ENCODE measurements around the gene ARHGAP4. TPM values are rescaled to one million over a fixed set of nuclear protein-coding genes. Genes with fewer than 3 reads are reported as not detected.

ARHGAP4 gene
- total RNA-seq, 1 experiment from 2014 or later, result 47.0 TPM

GRCh38 chrX:153926552-153926857 is 441 bp upstream of the ARHGAP4 start:
- no peak for DNase-seq
- H3K79me2 ChIP-seq (ENCODE audit: low read depth), result no peaks in the 10 kb centered on the region
- H3K36me3 ChIP-seq (ENCODE audit: low read depth), result no peaks in the 10 kb centered on the region
- no peaks in the 10 kb centered on the region for H3K27me3 ChIP-seq (ENCODE audit: insufficient read depth, low read depth)
- no peaks in the 10 kb centered on the region for H3K9me3 ChIP-seq (ENCODE audit: insufficient read depth, low read depth)
- TF ChIP-seq EZH2 (IDR thresholded peaks at IDR 0.05; ENCODE audit: low read depth), result no peak
- no peak for TF ChIP-seq CTCF (conservative IDR thresholded peaks at IDR 0.05)
- no peak overlapping the region for H2AFZ ChIP-seq
- BruUV-seq (replicated peaks), result no TSS peak
- CTCF ChIA-PET, result interaction anchor here (0.9 kb wide), 1 partner anchor 15 kb away, joined by 6 read pairs; no protein-coding TSS in a partner anchor
- POLR2A ChIA-PET (ENCODE audit: unreplicated experiment), result interaction anchor here (0.6 to 0.7 kb wide), 2 partner anchors 9 to 133 kb away, joined by 4 to 5 read pairs; no protein-coding TSS in a partner anchor
- intact Hi-C loops (cut with micrococcal nuclease; ENCODE audit: unreplicated experiment), result no loop called here
- peak overlapping the region; percentile 98 for H3K4me2 ChIP-seq
- H3F3A ChIP-seq (ENCODE audit: insufficient read depth, low read depth), result peaks cover 18% of the 10 kb centered on the region; the same call in 1 of the 2 replicates
- H4K20me1 ChIP-seq (ENCODE audit: insufficient read depth), result no peaks in the 10 kb centered on the region
- H3K4me3 ChIP-seq, result peak overlapping the region; percentile 86; the same call in 1 of the 2 replicates
- H3K4me1 ChIP-seq (replicated peaks; ENCODE audit: insufficient read depth), result peaks cover 17% of the 10 kb centered on the region; the same call in 1 of the 2 replicates
- no peaks in the 10 kb centered on the region for H3K9me2 ChIP-seq (ENCODE audit: insufficient read depth)
- H3K27ac ChIP-seq, result 0 out of 2 replicates have a peak overlapping the region, but pooled peaks have one; percentile 86

- H3K4me1 ChIP-seq (replicated peaks; ENCODE audit: insufficient read depth), result peaks cover 17% of the 10 kb centered on the region; the same call in 1 of the 2 replicates
- no peaks in the 10 kb centered on the region for H3K36me3 ChIP-seq (ENCODE audit: low read depth)
- H3K27ac ChIP-seq, result no peak overlapping the region
- no peaks in the 10 kb centered on the region for H3K79me2 ChIP-seq (ENCODE audit: low read depth)
- ChIA-PET POLR2A (ENCODE audit: unreplicated experiment) (interaction anchor here (0.5 kb wide), 1 partner anchor 8 kb away, joined by 7 read pairs; no protein-coding TSS in a partner anchor), CTCF (interaction anchor here (0.6 kb wide), 1 partner anchor 170 kb away, joined by 6 read pairs; no protein-coding TSS in a partner anchor)
- intact Hi-C loops (cut with micrococcal nuclease; ENCODE audit: unreplicated experiment), result no loop called here
- no peaks in the 10 kb centered on the region for H3K9me2 ChIP-seq (ENCODE audit: insufficient read depth)
- H3F3A ChIP-seq (ENCODE audit: insufficient read depth, low read depth), result peaks cover 18% of the 10 kb centered on the region; the same call in 1 of the 2 replicates
- H3K4me2 ChIP-seq, result peak overlapping the region; percentile 26; the same call in 1 of the 2 replicates
- H3K27me3 ChIP-seq (ENCODE audit: insufficient read depth, low read depth), result no peaks in the 10 kb centered on the region
- no peak for TF ChIP-seq CTCF (conservative IDR thresholded peaks at IDR 0.05)
- TF ChIP-seq EZH2 (IDR thresholded peaks at IDR 0.05; ENCODE audit: low read depth), result no peak
- BruUV-seq (replicated peaks), result no TSS peak
- H3K9me3 ChIP-seq (ENCODE audit: insufficient read depth, low read depth), result no peaks in the 10 kb centered on the region
- H2AFZ ChIP-seq, result no peak overlapping the region
- no peaks in the 10 kb centered on the region for H4K20me1 ChIP-seq (ENCODE audit: insufficient read depth)
- no peak overlapping the region for H3K4me3 ChIP-seq
- DNase-seq, result no peak
Observed at GRCh38 chrX:153925387-153925738, 701 bp downstream of the ARHGAP4 start.

DNA sequence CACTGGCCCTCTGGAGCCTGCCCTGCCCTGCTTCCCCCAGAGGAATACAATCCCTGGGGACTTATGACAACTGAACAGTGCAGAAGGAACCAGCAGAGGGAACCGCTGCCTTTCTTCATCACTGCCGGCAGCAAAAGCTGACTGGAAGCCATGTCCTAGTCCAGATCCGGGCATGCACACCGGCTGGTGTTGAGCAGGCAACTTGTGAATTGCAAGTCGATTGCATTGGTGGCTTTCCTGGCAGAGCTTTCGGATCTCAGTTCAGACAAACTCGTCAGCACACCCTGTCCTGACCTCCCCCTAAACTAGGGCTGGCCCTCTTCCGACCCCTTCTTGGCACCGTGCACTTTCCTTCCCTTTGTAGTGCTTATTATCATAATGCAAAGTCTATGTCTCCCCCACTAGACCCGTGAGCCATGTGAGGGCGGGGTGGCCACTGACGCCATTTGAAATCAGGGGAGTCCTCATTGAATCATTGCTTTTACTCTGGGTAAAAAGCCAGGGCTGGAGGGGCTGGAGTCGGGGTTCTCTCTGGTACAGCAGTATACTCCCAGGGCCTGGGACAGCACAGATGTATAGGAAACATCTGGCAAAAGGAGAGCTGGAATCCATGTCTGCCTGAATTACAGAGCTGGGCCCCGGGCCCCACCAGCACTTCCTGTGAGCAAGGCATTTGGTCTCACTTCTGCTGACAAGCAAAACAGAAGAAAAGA is 1.8 kb downstream of the ARHGAP4 start:
- Histone ChIP-seq H3K27me3 (ENCODE audit: insufficient read depth, low read depth) (no peaks in the 10 kb centered on the region), H3K4me2 (no peak overlapping the region), H3K4me3 (no peak overlapping the region), H3K79me2 (ENCODE audit: low read depth) (no peaks in the 10 kb centered on the region), H4K20me1 (ENCODE audit: insufficient read depth) (no peaks in the 10 kb centered on the region), H3K27ac (no peak overlapping the region), H3K36me3 (ENCODE audit: low read depth) (no peaks in the 10 kb centered on the region), H3F3A (ENCODE audit: insufficient read depth, low read depth) (peaks cover 18% of the 10 kb centered on the region; the same call in 1 of the 2 replicates), H3K4me1 (replicated peaks; ENCODE audit: insufficient read depth) (peaks cover 13% of the 10 kb centered on the region; the same call in 1 of the 2 replicates), H2AFZ (no peak overlapping the region), H3K9me2 (ENCODE audit: insufficient read depth) (no peaks in the 10 kb centered on the region), H3K9me3 (ENCODE audit: insufficient read depth, low read depth) (no peaks in the 10 kb centered on the region)
- intact Hi-C loops (cut with micrococcal nuclease; ENCODE audit: unreplicated experiment), result loop anchor here (1.0 kb wide), 1 partner anchor 23 kb away; no protein-coding TSS in a partner anchor
- DNase-seq, result no peak
- no TSS peak for BruUV-seq (replicated peaks)
- ChIA-PET POLR2A (ENCODE audit: unreplicated experiment) (no interaction called here), CTCF (no interaction called here)
- TF ChIP-seq CTCF (conservative IDR thresholded peaks at IDR 0.05) (peak; percentile 32; the same call in 1 of the 2 replicates), EZH2 (IDR thresholded peaks at IDR 0.05; ENCODE audit: low read depth) (no peak)
